H9 (cell line): ENCODE data around the gene DAGLB. TPM values are rescaled to one million over a fixed set of nuclear protein-coding genes. Genes with fewer than 3 reads are reported as not detected.

Experiments
- DNase-seq: peaks from one replicate; pipeline ENCODE4 v3.0.0-alpha.2; 2017
- H2AFZ ChIP-seq: one replicate; pipeline ENCODE4 v1.6.1; 2013; ENCODE audit warnings: mild to moderate bottlenecking, low read length, control low read depth, moderate library complexity
- H2AK5ac ChIP-seq: 2 replicates; pipeline ENCODE4 v1.6.1; 2013; ENCODE audit warnings: low read length, control low read depth, mixed read lengths; ENCODE audit not compliant: insufficient read length
- H2BK120ac ChIP-seq: one replicate; pipeline ENCODE4 v1.6.1; 2013; ENCODE audit warnings: low read depth, mild to moderate bottlenecking, low read length, control low read depth, inconsistent platforms; ENCODE audit not compliant: poor library complexity, severe bottlenecking
- H2BK12ac ChIP-seq: 2 replicates; pipeline ENCODE4 v1.6.1; 2013; ENCODE audit warnings: low read length, control low read depth, mixed read lengths, low read depth; ENCODE audit not compliant: insufficient read length
- H2BK15ac ChIP-seq: 2 replicates; pipeline ENCODE4 v1.6.1; 2013; ENCODE audit warnings: low read depth, low read length, control low read depth
- H2BK20ac ChIP-seq: one replicate; pipeline ENCODE4 v1.6.1; 2013; ENCODE audit warnings: low read depth, mild to moderate bottlenecking, low read length, control low read depth, inconsistent platforms; ENCODE audit not compliant: poor library complexity, severe bottlenecking
- H2BK5ac ChIP-seq: 2 replicates; pipeline ENCODE4 v1.6.1; 2013; ENCODE audit warnings: low read length, control low read depth, mixed read lengths; ENCODE audit not compliant: insufficient read length
- H3K14ac ChIP-seq: 2 replicates; pipeline ENCODE4 v1.6.1; 2013; ENCODE audit warnings: low read length, control low read depth; ENCODE audit not compliant: insufficient read depth
- H3K18ac ChIP-seq: 2 replicates; pipeline ENCODE4 v1.6.1; 2013; ENCODE audit warnings: low read depth, mild to moderate bottlenecking, mixed read lengths, low read length, control low read depth; ENCODE audit not compliant: insufficient read length
- H3K23ac ChIP-seq: 2 replicates; pipeline ENCODE4 v1.6.1; 2013; ENCODE audit warnings: low read length, control low read depth, mixed read lengths, low read depth; ENCODE audit not compliant: insufficient read length
- H3K23me2 ChIP-seq: 2 replicates; pipeline ENCODE4 v1.6.1; 2013; ENCODE audit warnings: low read depth, mild to moderate bottlenecking, mixed read lengths, low read length, control low read depth; ENCODE audit not compliant: insufficient read length, poor library complexity, severe bottlenecking
- H3K27ac ChIP-seq: 2 replicates; pipeline ENCODE4 v1.5.1; 2013; ENCODE audit warnings: low read length, control low read depth, mixed read lengths, low read depth; ENCODE audit not compliant: insufficient read length
- H3K27me3 ChIP-seq: 2 replicates; pipeline ENCODE4 v1.6.1; 2013; ENCODE audit warnings: low read length, control low read depth, inconsistent platforms; ENCODE audit not compliant: insufficient read depth
- H3K4ac ChIP-seq: 2 replicates; pipeline ENCODE4 v1.6.1; 2013; ENCODE audit warnings: low read depth, mild to moderate bottlenecking, control low read depth, inconsistent platforms, low read length, moderate library complexity
- H3K4me1 ChIP-seq: 2 replicates; pipeline ENCODE4 v1.6.1; 2013; ENCODE audit warnings: low read length, control low read depth, inconsistent platforms; ENCODE audit not compliant: insufficient read depth
- H3K4me2 ChIP-seq: 2 replicates; pipeline ENCODE4 v1.6.1; 2013; ENCODE audit warnings: low read length, control low read depth, mixed read lengths; ENCODE audit not compliant: insufficient read length, insufficient read depth
- H3K56ac ChIP-seq: 2 replicates; pipeline ENCODE4 v1.6.1; 2013; ENCODE audit warnings: low read depth, mild to moderate bottlenecking, mixed read lengths, low read length, control low read depth; ENCODE audit not compliant: insufficient read length
- H3K79me1 ChIP-seq: 2 replicates; pipeline ENCODE4 v1.6.1; 2013; ENCODE audit warnings: low read depth, mild to moderate bottlenecking, moderate library complexity, low read length, control low read depth, inconsistent platforms; ENCODE audit not compliant: insufficient read depth, poor library complexity, severe bottlenecking
- H3K79me2 ChIP-seq: 2 replicates; pipeline ENCODE4 v1.6.1; 2013; ENCODE audit warnings: low read length, control low read depth, inconsistent platforms; ENCODE audit not compliant: insufficient read depth
- H3K9ac ChIP-seq: 2 replicates; pipeline ENCODE4 v1.6.1; 2013; ENCODE audit warnings: low read length, control low read depth, mixed read lengths; ENCODE audit not compliant: insufficient read length; ENCODE audit errors: extremely low read depth
- H3K9me3 ChIP-seq: one replicate; pipeline ENCODE4 v1.6.1; 2013; ENCODE audit warnings: low read depth, low read length, inconsistent platforms; ENCODE audit not compliant: control insufficient read depth
- H3T11ph ChIP-seq: one replicate; pipeline ENCODE4 v1.6.1; 2013; ENCODE audit warnings: mild to moderate bottlenecking, low read length, control low read depth, inconsistent platforms
- H4K20me1 ChIP-seq: one replicate; pipeline ENCODE4 v1.6.1; 2013; ENCODE audit not compliant: control insufficient read depth, insufficient read length, insufficient read depth
- H4K5ac ChIP-seq: 2 replicates; pipeline ENCODE4 v1.6.1; 2013; ENCODE audit warnings: low read depth, mild to moderate bottlenecking, mixed read lengths, low read length, control low read depth; ENCODE audit not compliant: insufficient read length
- H4K8ac ChIP-seq: replicated peaks from 2 replicates; pipeline ENCODE4 v1.6.1; 2013; ENCODE audit warnings: low read length, control low read depth, mixed read lengths, low read depth; ENCODE audit not compliant: insufficient read length
- H4K91ac ChIP-seq: 2 replicates; pipeline ENCODE4 v1.6.1; 2013; ENCODE audit warnings: low read depth, mild to moderate bottlenecking, moderate library complexity, mixed read lengths, low read length, control low read depth; ENCODE audit not compliant: insufficient read length
- H3K27ac Mint-ChIP-seq, 3 experiments: 2 replicates in 2 of 3; 3 replicates in 1 of 3; pipeline ENCODE4 v1.8.0; 2020 to 2021; ENCODE audit warnings: mixed read lengths in 3 of 3, mild to moderate bottlenecking in 1 of 3, moderate library complexity in 1 of 3
- H3K27me3 Mint-ChIP-seq: 2 replicates; pipeline ENCODE4 v1.8.0; 2021; ENCODE audit warnings: low read depth, mild to moderate bottlenecking, moderate library complexity, mixed read lengths
- H3K36me3 Mint-ChIP-seq, 3 experiments: 2 replicates in 2 of 3; 3 replicates in 1 of 3; pipeline ENCODE4 v1.8.0; 2020 to 2021; ENCODE audit warnings: low read depth in 3 of 3, mixed read lengths in 3 of 3; ENCODE audit not compliant: insufficient read depth in 1 of 3
- H3K4me1 Mint-ChIP-seq, 2 experiments: 2 replicates each; pipeline ENCODE4 v1.8.0; 2020; ENCODE audit warnings: mixed read lengths in 2 of 2
- H3K4me3 Mint-ChIP-seq, 2 experiments: 2 replicates in 1 of 2; 3 replicates in 1 of 2; pipeline ENCODE4 v1.8.0; 2020 to 2021; ENCODE audit warnings: mild to moderate bottlenecking in 2 of 2, mixed read lengths in 2 of 2, moderate library complexity in 1 of 2
- H3K9me3 Mint-ChIP-seq, 2 experiments: 2 replicates in 1 of 2; 3 replicates in 1 of 2; pipeline ENCODE4 v1.8.0; 2020; ENCODE audit warnings: mild to moderate bottlenecking in 2 of 2, mixed read lengths in 2 of 2, moderate library complexity in 1 of 2
- CTCF ChIP-seq: fragments of 200-600 bp; sonication (generic); conservative IDR thresholded peaks from 3 replicates; pipeline ENCODE4 v1.8.0; 2021; ENCODE audit warnings: antibody characterized with exemption, mild to moderate bottlenecking
- WGBS: extraction: QIAGEN DNeasy Blood & Tissue Kit; methylation state at CpG from one replicate; pipeline ENCODE4 v1.1.7; 2013; ENCODE audit warnings: missing lambda C conversion rate, low lambda C conversion rate, mixed read lengths; ENCODE audit not compliant: insufficient read length; ENCODE audit errors: extremely low coverage; 5-methylcytosine and 5-hydroxymethylcytosine counted together
- total RNA-seq: library from RNA; stranded (reverse); gene quantifications from 2 replicates; pipeline ENCODE4 v1.2.1, GENCODE V29; 2021

DAGLB gene
- total RNA-seq, 1 experiment from 2014 or later: 46.4 TPM

- Histone ChIP-seq H2BK5ac (no peak overlapping the region), H3K4ac (no peak overlapping the region), H3T11ph (no peak overlapping the region), H4K91ac (no peak overlapping the region), H2BK15ac (no peak overlapping the region), H4K5ac (no peak overlapping the region), H3K27ac (no peak overlapping the region), H2BK20ac (no peak overlapping the region), H2AK5ac (no peak overlapping the region), H3K23me2 (no peaks in the 10 kb centered on the region), H3K23ac (no peak overlapping the region), H3K4me2 (no peak overlapping the region), H3K56ac (no peak overlapping the region), H3K27me3 (no peaks in the 10 kb centered on the region), H3K4me1 (no peaks in the 10 kb centered on the region), H3K18ac (no peak overlapping the region), H3K79me2 (peaks cover 7% of the 10 kb centered on the region), H3K79me1 (peaks cover 9% of the 10 kb centered on the region), H2BK120ac (no peak overlapping the region), H2BK12ac (no peak overlapping the region), H3K9ac (no peak overlapping the region), H3K14ac (no peak overlapping the region), H2AFZ (no peak overlapping the region), H4K20me1 (no peaks in the 10 kb centered on the region), H3K9me3 (no peaks in the 10 kb centered on the region), H4K8ac (no peak overlapping the region)
- no peak for DNase-seq
- H3K27me3 Mint-ChIP-seq: no peaks in the 10 kb centered on the region
- WGBS: no CpG with 5 or more reads among the region's 6 CpGs
- TF ChIP-seq CTCF: no peak
- no peak overlapping the region for H3K4me3 Mint-ChIP-seq
- H3K27ac Mint-ChIP-seq: no peak overlapping the region; a peak in 1 of 7 replicates
- H3K36me3 Mint-ChIP-seq: peaks cover 30 to 71% (median 48%) of the 10 kb centered on the region in 3 experiments
- no peaks in the 10 kb centered on the region for H3K9me3 Mint-ChIP-seq
- peaks cover 2 to 11% of the 10 kb centered on the region in 2 experiments; a peak in 3 of 4 replicates for H3K4me1 Mint-ChIP-seq
These were observed 15.0 kb downstream of the DAGLB start for GRCh38 chr7:6432781-6433180.
